ENCODE measurements around the gene PPID.
"Not testable (repeated sequence)": the region's sequence is repeated elsewhere in the genome, so short reads cannot be mapped to it uniquely, and the experiment has no call there.

PPID gene

GRCh38 chr4:158722917-158723793, at the start of gene PPID:
PPID (minus strand) TSS chr4:158723396; CDS start chr4:158723288, 108 bp downstream.
- DNase-seq, result peak; percentile 81

GRCh38 chr4:158771776-158772175, 48.6 kb upstream of the PPID start:
- DNase-seq, result no peak

- no peak for DNase-seq
These were observed 47.5 kb upstream of the PPID start for GRCh38 chr4:158770671-158771070.

GRCh38 chr4:158769175-158769921, 46.2 kb upstream of the PPID start:
- peak; percentile 42 for DNase-seq

- peak; percentile 72 for DNase-seq
These were observed 45.5 kb upstream of the PPID start, which contains the start of gene FNIP2 for GRCh38 chr4:158768555-158769174. FNIP2 (plus strand) TSS chr4:158769026; CDS start chr4:158769213, 187 bp downstream.

GRCh38 chr4:158767451-158767850, 44.3 kb upstream of the PPID start:
- no peak for DNase-seq

- DNase-seq, result no peak
These were observed 43.3 kb upstream of the PPID start for GRCh38 chr4:158766434-158767044.

GRCh38 chr4:158763462-158763861, 40.3 kb upstream of the PPID start:
- no peak for DNase-seq

GRCh38 chr4:158762553-158762952, 39.4 kb upstream of the PPID start:
- no peak for DNase-seq

- DNase-seq, result no peak
These were observed 37.7 kb upstream of the PPID start for GRCh38 chr4:158760866-158761265.

- DNase-seq, result not testable (repeated sequence)
These were observed 36.3 kb upstream of the PPID start for GRCh38 chr4:158759539-158759938.

GRCh38 chr4:158758703-158759102, 35.5 kb upstream of the PPID start:
- no peak for DNase-seq

GRCh38 chr4:158758142-158758541, 34.9 kb upstream of the PPID start:
- no peak for DNase-seq

- DNase-seq, result no peak
These were observed 33.4 kb upstream of the PPID start for GRCh38 chr4:158756588-158756987.

GRCh38 chr4:158755819-158756218, 32.6 kb upstream of the PPID start:
- not testable (repeated sequence) for DNase-seq

GRCh38 chr4:158754385-158755180, 31.4 kb upstream of the PPID start:
- DNase-seq, result no peak

GRCh38 chr4:158750379-158750778, 27.2 kb upstream of the PPID start:
- DNase-seq, result no peak

- not testable (repeated sequence) for DNase-seq
These were observed 23.3 kb upstream of the PPID start for GRCh38 chr4:158746537-158746936.

GRCh38 chr4:158741326-158742021, 18.3 kb upstream of the PPID start:
- no peak for DNase-seq

- DNase-seq, result no peak
These were observed 16.4 kb upstream of the PPID start for GRCh38 chr4:158739600-158739999.

GRCh38 chr4:158738866-158739265, 15.7 kb upstream of the PPID start:
- DNase-seq, result no peak

Measured in activated naive CD4-positive, alpha-beta T cell treated with anti-CD3 and anti-CD28 coated beads, Interleukin-2, amount 50 U/mL, for 16 hours (primary cell).